B cell (primary cell): ENCODE results near the gene CCDC141. TPM values are rescaled to one million over a fixed set of nuclear protein-coding genes. Genes with fewer than 3 reads are reported as not detected.

Experiments used
- ATAC-seq: fragments of 200-7000 bp; cut with Tn5 transposase; one replicate; pipeline ENCODE4 v1.10.0; 2021; ENCODE audit warnings: low read depth, mild to moderate bottlenecking, moderate number of reproducible peaks, moderate library complexity
- CTCF ChIA-PET: fragments of 350-600 bp; sonication (Branson Sonifier 250); formaldehyde crosslinking; loops from one replicate; lab custom pipeline; 2021; ENCODE audit warnings: antibody characterized with exemption, inconsistent platforms; lab: Charles Lee
- POLR2A ChIA-PET: fragments of 350-600 bp; sonication (Branson Sonifier 250); formaldehyde crosslinking; loops from one replicate; lab custom pipeline; 2021; ENCODE audit warnings: antibody characterized with exemption; lab: Charles Lee
- DNase-seq: peaks from one replicate; pipeline ENCODE4 v3.0.0; 2013
- H2AFZ ChIP-seq: 2 replicates; pipeline ENCODE4 v1.6.1; 2012; ENCODE audit warnings: mild to moderate bottlenecking, low read depth, low read length; ENCODE audit not compliant: insufficient read depth, poor library complexity, severe bottlenecking
- H3K27ac ChIP-seq, 2 donors: 1 replicate in 1 of 2; 2 replicates in 1 of 2; pipeline ENCODE4 v1.5.1; 2012 to 2013; ENCODE audit warnings: low read length in 2 of 2, mild to moderate bottlenecking in 2 of 2, moderate library complexity in 1 of 2
- H3K27me3 ChIP-seq, 4 experiments: fragments of 200-600 bp in 1 of 4; sonication (generic) in 1 of 4; replicated peaks in 1 of 4; 1 replicate in 2 of 4; 2 replicates in 2 of 4; pipeline versions ENCODE4 v1.6.1 to v1.7.0; 2013 to 2016; ENCODE audit warnings: low read length in 3 of 4, mild to moderate bottlenecking in 2 of 4, mixed read lengths in 1 of 4, moderate library complexity in 1 of 4; ENCODE audit not compliant: insufficient read depth in 4 of 4, control insufficient read depth in 3 of 4; ENCODE audit errors: control extremely low read depth in 1 of 4
- H3K36me3 ChIP-seq, 2 experiments: replicated peaks in 1 of 2; 1 replicate in 1 of 2; 2 replicates in 1 of 2; pipeline versions ENCODE4 v1.6.1 to v1.7.1; 2013; ENCODE audit warnings: low read length in 1 of 2; ENCODE audit not compliant: insufficient read depth in 2 of 2, control insufficient read depth in 1 of 2; ENCODE audit errors: control extremely low read depth in 1 of 2, extremely low read depth in 1 of 2
- H3K4me1 ChIP-seq, 2 donors: fragments of 200-600 bp in 1 of 2; sonication (generic) in 1 of 2; 1 replicate in 1 of 2; 2 replicates in 1 of 2; pipeline versions ENCODE4 v1.5.1 to v1.6.1; 2013 to 2017; ENCODE audit warnings: low read length in 2 of 2; ENCODE audit not compliant: control insufficient read depth in 2 of 2, insufficient read depth in 2 of 2
- H3K4me2 ChIP-seq: replicated peaks from 2 replicates; pipeline ENCODE3; 2012; ENCODE audit warnings: mild to moderate bottlenecking, low read depth, low read length; ENCODE audit not compliant: poor library complexity, severe bottlenecking
- H3K4me3 ChIP-seq, 5 experiments: fragments of 200-600 bp in 1 of 5; sonication (generic) in 1 of 5; 1 replicate in 3 of 5; 2 replicates in 2 of 5; pipeline versions ENCODE4 v1.5.1 to v1.7.0; 2011 to 2016; ENCODE audit warnings: low read length in 4 of 5, mild to moderate bottlenecking in 4 of 5, low read depth in 2 of 5, control low read depth in 1 of 5, moderate library complexity in 1 of 5; ENCODE audit not compliant: insufficient read depth in 1 of 5; ENCODE audit errors: control extremely low read depth in 1 of 5, extremely low read depth in 1 of 5
- H3K79me2 ChIP-seq: fragments of 200-600 bp; sonication (generic); one replicate; pipeline ENCODE4 v1.6.0; 2016; ENCODE audit warnings: low read length; ENCODE audit not compliant: control insufficient read depth, insufficient read depth
- H3K9ac ChIP-seq: fragments of 200-600 bp; sonication (generic); 2 replicates; pipeline ENCODE4 v1.6.1; 2017; ENCODE audit warnings: mild to moderate bottlenecking, low read length, moderate library complexity
- H3K9me3 ChIP-seq, 3 donors: one replicate each; pipeline versions ENCODE4 v1.6.1 to v1.7.1; 2013; ENCODE audit warnings: low read length in 2 of 3; ENCODE audit not compliant: control insufficient read depth in 2 of 3, insufficient read depth in 1 of 3; ENCODE audit errors: control extremely low read depth in 1 of 3
- H4K20me1 ChIP-seq: 2 replicates; pipeline ENCODE4 v1.6.0; 2012; ENCODE audit warnings: mild to moderate bottlenecking, low read length; ENCODE audit not compliant: insufficient read depth, control insufficient read depth, poor library complexity, severe bottlenecking
- H3K27ac Mint-ChIP-seq: one replicate; pipeline ENCODE4 v1.8.0; 2021; ENCODE audit warnings: mixed read lengths
- H3K27me3 Mint-ChIP-seq: one replicate; pipeline ENCODE4 v1.8.0; 2021; ENCODE audit warnings: mixed read lengths
- H3K4me1 Mint-ChIP-seq: one replicate; pipeline ENCODE4 v1.8.0; 2021; ENCODE audit warnings: mixed read lengths
- H3K4me3 Mint-ChIP-seq: one replicate; pipeline ENCODE4 v1.8.0; 2021; ENCODE audit warnings: mixed read lengths
- H3K9me3 Mint-ChIP-seq: one replicate; pipeline ENCODE4 v1.8.0; 2022; ENCODE audit warnings: mixed read lengths; ENCODE audit not compliant: insufficient read depth
- CTCF ChIP-seq: fragments of 200-600 bp; IDR thresholded peaks from one replicate; pipeline ENCODE4 v1.8.0; 2022; ENCODE audit warnings: antibody characterized with exemption, mild to moderate bottlenecking
- EZH2 ChIP-seq: IDR thresholded peaks from 2 replicates; pipeline ENCODE4 v1.6.1; 2012; ENCODE audit warnings: borderline replicate concordance, low read depth, mild to moderate bottlenecking, moderate library complexity, low read length; ENCODE audit not compliant: insufficient read depth, poor library complexity, severe bottlenecking
- WGBS: methylation state at CpG from one replicate; pipeline ENCODE4 v1.1.5; 2013; ENCODE audit warnings: missing lambda C conversion rate; ENCODE audit not compliant: insufficient coverage; 5-methylcytosine and 5-hydroxymethylcytosine counted together
- intact Hi-C: fragments of 100-400 bp; cut with micrococcal nuclease; formaldehyde crosslinking; loops from one replicate; pipeline ENCODE4 v1.10.0; 2022
- polyA plus RNA-seq: library from polyadenylated mRNA; depleted of rRNA; stranded (reverse); fragments of >200 nt; gene quantifications from 2 replicates; pipeline ENCODE4 v1.2.3, GENCODE V29; 2012
- total RNA-seq, 2 donors: library from RNA; stranded (reverse); fragments of 120-200 nt in 1 of 2; gene quantifications; 1 replicate in 1 of 2; 2 replicates in 1 of 2; pipeline versions ENCODE4 v1.2.3 to v1.2.4, GENCODE V29; 2013 to 2022

Gene CCDC141
- total and polyA plus RNA-seq, 2 donors (not counting 1 experiment from before 2014, with no cell fraction given), result 2.1 to 47.5 TPM

- Mint-ChIP-seq H3K27me3 (no peaks in the 10 kb centered on the region), H3K27ac (no peak overlapping the region), H3K9me3 (no peaks in the 10 kb centered on the region), H3K4me3 (no peak overlapping the region), H3K4me1 (peaks cover 12% of the 10 kb centered on the region)
- 92% methylated on average over 8 of the region's 9 CpGs for WGBS
- no peaks in the 10 kb centered on the region for H3K27me3 ChIP-seq
- no peaks in the 10 kb centered on the region for H3K79me2 ChIP-seq
- no peaks in the 10 kb centered on the region for H4K20me1 ChIP-seq
- H3K27ac ChIP-seq, result no peak overlapping the region
- no peaks in the 10 kb centered on the region for H3K36me3 ChIP-seq
- ChIA-PET CTCF (no interaction called here), POLR2A (no interaction called here)
- no peaks in the 10 kb centered on the region for H3K9me3 ChIP-seq
- no peak overlapping the region for H3K4me2 ChIP-seq
- TF ChIP-seq CTCF (no peak), EZH2 (no peak)
- no peaks in the 10 kb centered on the region for H3K4me1 ChIP-seq
- no peak overlapping the region for H3K9ac ChIP-seq
- no peak overlapping the region for H3K4me3 ChIP-seq
- DNase-seq (no peak), ATAC-seq (no peak)
- no peak overlapping the region for H2AFZ ChIP-seq
- intact Hi-C loops, result no loop called here
Measured at GRCh38 chr2:178827739-178828485, 222.0 kb downstream of the CCDC141 start.

DNA sequence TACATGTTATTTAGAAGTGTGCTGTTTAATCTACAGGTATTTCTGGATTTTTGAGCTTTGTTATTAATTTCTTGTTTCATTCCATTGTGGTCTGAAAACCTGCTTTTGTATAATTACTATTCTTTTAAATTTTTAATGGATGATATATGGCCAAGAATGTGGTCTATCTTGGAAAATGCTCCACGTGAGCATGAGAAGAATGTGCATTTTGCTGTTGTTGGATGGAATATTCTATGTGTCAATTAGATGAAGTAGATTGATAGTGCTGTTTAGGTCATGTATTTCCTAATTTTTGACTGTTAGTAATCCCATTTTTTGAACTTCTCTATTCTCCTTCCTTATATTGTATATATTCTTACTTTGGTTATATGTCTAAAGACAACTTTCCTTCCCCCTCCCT is 222.8 kb downstream of the CCDC141 start:
- no peaks in the 10 kb centered on the region for H3K4me1 ChIP-seq
- POLR2A ChIA-PET, result no interaction called here
- no peak overlapping the region for H3K4me3 Mint-ChIP-seq
- H2AFZ ChIP-seq, result no peak overlapping the region
- no peaks in the 10 kb centered on the region for H3K79me2 ChIP-seq
- ATAC-seq, result no peak
- H3K4me1 Mint-ChIP-seq, result peaks cover 12% of the 10 kb centered on the region
- H3K4me3 ChIP-seq, result no peak overlapping the region
- no CpG with 5 or more reads among the region's 1 CpG for WGBS
- no peak overlapping the region for H3K27ac Mint-ChIP-seq
- CTCF ChIA-PET, result no interaction called here
- H3K9me3 ChIP-seq, result no peaks in the 10 kb centered on the region
- no peak for DNase-seq
- intact Hi-C loops, result no loop called here
- no peaks in the 10 kb centered on the region for H4K20me1 ChIP-seq
- H3K27me3 ChIP-seq, result no peaks in the 10 kb centered on the region
- TF ChIP-seq EZH2 (no peak), CTCF (no peak)
- H3K9ac ChIP-seq, result no peak overlapping the region
- H3K27me3 Mint-ChIP-seq, result no peaks in the 10 kb centered on the region
- no peaks in the 10 kb centered on the region for H3K9me3 Mint-ChIP-seq
- H3K4me2 ChIP-seq, result no peak overlapping the region
- no peaks in the 10 kb centered on the region for H3K36me3 ChIP-seq
- no peak overlapping the region for H3K27ac ChIP-seq
